PFSK-1 (cell line): Measurements from ENCODE around the gene GATC.

ENCODE experiments used
- FOXP2 ChIP-seq: optimal IDR thresholded peaks from 2 replicates; pipeline ENCODE3; 2011; ENCODE audit warnings: borderline replicate concordance, control low read depth, inconsistent platforms; ENCODE audit not compliant: insufficient read depth; ENCODE audit errors: extremely low read length, extremely low read depth
- POLR2AphosphoS5 ChIP-seq: IDR thresholded peaks from 2 replicates; pipeline ENCODE4 v1.6.1; 2012; ENCODE audit warnings: low read depth, mild to moderate bottlenecking, control low read depth, low read length, moderate library complexity
- SIN3A ChIP-seq: IDR thresholded peaks from 2 replicates; pipeline ENCODE4 v1.6.1; 2012; ENCODE audit warnings: mild to moderate bottlenecking, low read length, moderate library complexity, borderline replicate concordance; ENCODE audit not compliant: insufficient read depth
- TAF1 ChIP-seq: IDR thresholded peaks from 2 replicates; pipeline ENCODE4 v1.6.1; 2012; ENCODE audit warnings: low read length, control low read depth, borderline replicate concordance; ENCODE audit not compliant: insufficient read depth
- TF ChIP-seq, protein P1 (sequence below), 2 experiments: IDR thresholded peaks; 2 replicates each; pipeline versions ENCODE4 v1.6.1 to v1.8.0; 2011 to 2012; ENCODE audit warnings: low read depth in 2 of 2, low read length in 2 of 2, control low read depth in 1 of 2, inconsistent platforms in 1 of 2, mild to moderate bottlenecking in 1 of 2, moderate library complexity in 1 of 2; ENCODE audit not compliant: insufficient read depth in 1 of 2

Gene GATC

DNA sequence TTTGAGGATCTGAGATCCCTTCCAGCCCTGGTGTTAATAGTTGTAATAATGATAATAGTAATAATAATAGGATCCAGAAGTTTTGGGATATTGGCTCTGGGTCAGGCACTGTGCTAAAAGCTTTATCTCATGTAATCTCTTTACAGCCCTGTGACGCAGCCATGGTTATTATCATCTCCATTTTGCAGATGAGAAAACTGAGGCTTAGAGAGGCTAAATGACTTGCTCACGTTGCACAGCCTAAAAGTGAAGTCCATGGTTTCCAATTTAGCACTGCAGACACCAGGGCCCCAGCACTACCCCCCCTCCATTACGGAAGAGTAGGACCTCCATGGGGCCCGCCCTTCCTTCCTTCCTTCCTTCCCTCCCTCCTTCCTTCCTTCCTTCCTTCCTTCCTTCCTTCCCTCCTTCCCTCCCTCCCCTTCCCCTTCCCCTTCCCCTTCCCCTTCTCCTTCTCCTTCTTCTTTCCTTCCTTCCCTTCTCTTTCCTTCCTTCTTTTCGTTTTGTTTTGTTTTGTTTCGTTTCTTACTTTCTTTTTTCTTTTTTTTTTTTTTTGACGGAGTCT, 23.3 kb upstream of the GATC start:
- TF ChIP-seq SIN3A = no peak
- TF ChIP-seq POLR2AphosphoS5 = no peak
- TF ChIP-seq, protein P1, sequence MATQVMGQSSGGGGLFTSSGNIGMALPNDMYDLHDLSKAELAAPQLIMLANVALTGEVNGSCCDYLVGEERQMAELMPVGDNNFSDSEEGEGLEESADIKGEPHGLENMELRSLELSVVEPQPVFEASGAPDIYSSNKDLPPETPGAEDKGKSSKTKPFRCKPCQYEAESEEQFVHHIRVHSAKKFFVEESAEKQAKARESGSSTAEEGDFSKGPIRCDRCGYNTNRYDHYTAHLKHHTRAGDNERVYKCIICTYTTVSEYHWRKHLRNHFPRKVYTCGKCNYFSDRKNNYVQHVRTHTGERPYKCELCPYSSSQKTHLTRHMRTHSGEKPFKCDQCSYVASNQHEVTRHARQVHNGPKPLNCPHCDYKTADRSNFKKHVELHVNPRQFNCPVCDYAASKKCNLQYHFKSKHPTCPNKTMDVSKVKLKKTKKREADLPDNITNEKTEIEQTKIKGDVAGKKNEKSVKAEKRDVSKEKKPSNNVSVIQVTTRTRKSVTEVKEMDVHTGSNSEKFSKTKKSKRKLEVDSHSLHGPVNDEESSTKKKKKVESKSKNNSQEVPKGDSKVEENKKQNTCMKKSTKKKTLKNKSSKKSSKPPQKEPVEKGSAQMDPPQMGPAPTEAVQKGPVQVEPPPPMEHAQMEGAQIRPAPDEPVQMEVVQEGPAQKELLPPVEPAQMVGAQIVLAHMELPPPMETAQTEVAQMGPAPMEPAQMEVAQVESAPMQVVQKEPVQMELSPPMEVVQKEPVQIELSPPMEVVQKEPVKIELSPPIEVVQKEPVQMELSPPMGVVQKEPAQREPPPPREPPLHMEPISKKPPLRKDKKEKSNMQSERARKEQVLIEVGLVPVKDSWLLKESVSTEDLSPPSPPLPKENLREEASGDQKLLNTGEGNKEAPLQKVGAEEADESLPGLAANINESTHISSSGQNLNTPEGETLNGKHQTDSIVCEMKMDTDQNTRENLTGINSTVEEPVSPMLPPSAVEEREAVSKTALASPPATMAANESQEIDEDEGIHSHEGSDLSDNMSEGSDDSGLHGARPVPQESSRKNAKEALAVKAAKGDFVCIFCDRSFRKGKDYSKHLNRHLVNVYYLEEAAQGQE (IDR thresholded peaks at IDR 0.05; ENCODE audit: insufficient read depth in 1 of 2, low read depth in 2 of 2, low read length in 2 of 2) = no peak
- no peak for TF ChIP-seq TAF1
- no peak for TF ChIP-seq FOXP2

- TF ChIP-seq POLR2AphosphoS5 = no peak
- TF ChIP-seq, protein P1 (IDR thresholded peaks at IDR 0.05; ENCODE audit: insufficient read depth in 1 of 2, low read depth in 2 of 2, low read length in 2 of 2) = no peak
- no peak for TF ChIP-seq TAF1
- TF ChIP-seq FOXP2 = no peak
- no peak for TF ChIP-seq SIN3A
Observed at GRCh38 chr12:120425797-120426196, 20.4 kb upstream of the GATC start.

- TF ChIP-seq POLR2AphosphoS5 = no peak
- TF ChIP-seq SIN3A = no peak
- TF ChIP-seq TAF1 = no peak
- TF ChIP-seq FOXP2 = no peak
- TF ChIP-seq, protein P1 (IDR thresholded peaks at IDR 0.05; ENCODE audit: insufficient read depth in 1 of 2, low read depth in 2 of 2, low read length in 2 of 2) = no peak
Observed at GRCh38 chr12:120428597-120429229, 17.5 kb upstream of the GATC start.

DNA sequence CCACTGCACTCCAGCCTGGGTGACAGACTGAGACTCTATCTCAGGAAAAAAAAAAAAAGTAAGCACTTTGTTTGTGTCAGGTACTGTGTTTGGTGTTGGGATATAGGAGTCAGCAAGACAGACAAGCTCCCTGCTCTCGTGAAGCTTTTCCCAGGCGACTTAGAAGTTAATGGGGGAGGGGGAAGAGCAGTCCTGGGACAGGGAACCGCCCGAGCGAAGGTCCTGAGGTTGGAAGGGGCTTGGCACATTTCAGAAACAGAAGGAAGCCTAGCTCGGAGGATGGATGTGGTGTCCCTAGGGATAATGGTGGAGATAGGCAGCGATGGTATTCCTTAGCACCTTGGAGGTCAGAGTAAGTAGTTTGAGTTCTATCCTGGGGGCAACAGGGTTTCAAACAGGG, 16.9 kb upstream of the GATC start:
- TF ChIP-seq, protein P1 (IDR thresholded peaks at IDR 0.05; ENCODE audit: insufficient read depth in 1 of 2, low read depth in 2 of 2, low read length in 2 of 2) = no peak
- TF ChIP-seq TAF1 = no peak
- no peak for TF ChIP-seq FOXP2
- TF ChIP-seq POLR2AphosphoS5 = no peak
- no peak for TF ChIP-seq SIN3A
